PC-9 (cell line): Measurements from ENCODE around the gene BCAS3. TPM values are rescaled to one million over a fixed set of nuclear protein-coding genes. Genes with fewer than 3 reads are reported as not detected.

Experiments used
- BruUV-seq: library from RNA; stranded (reverse); fragments of 400-500 nt; replicated peaks from 2 replicates; lab custom pipeline; 2021; lab: Mats Ljungman, UMichigan
- CTCF ChIA-PET: fragments of 300-600 bp; sonication (Branson Sonifier 250); formaldehyde crosslinking; loops from one replicate; lab custom pipeline; 2022; ENCODE audit warnings: antibody characterized with exemption; lab: Charles Lee
- POLR2A ChIA-PET: fragments of 300-600 bp; sonication (Branson Sonifier 250); formaldehyde crosslinking; loops from one replicate; lab custom pipeline; 2022; ENCODE audit warnings: antibody characterized with exemption; ENCODE audit not compliant: unreplicated experiment; lab: Charles Lee
- DNase-seq, 2 experiments: peaks; one replicate each; pipeline versions ENCODE4 v3.0.0 to v3.0.0-alpha.2; 2015 to 2022; ENCODE audit warnings: mixed read lengths in 1 of 2
- H2AFZ ChIP-seq: fragments of 200-600 bp; sonication (generic); 2 replicates; pipeline ENCODE4 v1.8.1; 2017; ENCODE audit warnings: antibody characterized with exemption
- H3F3A ChIP-seq: fragments of 200-600 bp; sonication (generic); 2 replicates; pipeline ENCODE4 v1.8.1; 2017; ENCODE audit warnings: antibody characterized with exemption, mild to moderate bottlenecking, low read depth; ENCODE audit not compliant: insufficient read depth
- H3K27ac ChIP-seq: fragments of 200-600 bp; sonication (generic); 2 replicates; pipeline ENCODE4 v1.6.1; 2016; ENCODE audit warnings: mixed run types
- H3K27me3 ChIP-seq: fragments of 200-600 bp; sonication (generic); 2 replicates; pipeline ENCODE4 v1.6.1; 2016; ENCODE audit warnings: low read depth, mixed run types; ENCODE audit not compliant: insufficient read depth
- H3K36me3 ChIP-seq: fragments of 200-600 bp; sonication (generic); 2 replicates; pipeline ENCODE4 v1.6.1; 2016; ENCODE audit warnings: low read depth, mixed run types
- H3K4me1 ChIP-seq: fragments of 200-600 bp; sonication (generic); replicated peaks from 2 replicates; pipeline ENCODE4 v1.6.1; 2016; ENCODE audit warnings: mixed run types; ENCODE audit not compliant: insufficient read depth
- H3K4me2 ChIP-seq: fragments of 200-600 bp; sonication (generic); 2 replicates; pipeline ENCODE4 v1.6.1; 2017; ENCODE audit warnings: mixed run types
- H3K4me3 ChIP-seq: fragments of 200-600 bp; sonication (generic); 2 replicates; pipeline ENCODE4 v1.6.1; 2016; ENCODE audit warnings: mixed run types
- H3K79me2 ChIP-seq: fragments of 200-600 bp; sonication (generic); 2 replicates; pipeline ENCODE4 v1.6.1; 2017; ENCODE audit warnings: low read depth, mixed run types
- H3K9me2 ChIP-seq: fragments of 200-600 bp; sonication (generic); 2 replicates; pipeline ENCODE4 v1.8.1; 2017; ENCODE audit warnings: mild to moderate bottlenecking; ENCODE audit not compliant: insufficient read depth
- H3K9me3 ChIP-seq: fragments of 200-600 bp; sonication (generic); 2 replicates; pipeline ENCODE4 v1.8.1; 2016; ENCODE audit warnings: low read depth; ENCODE audit not compliant: insufficient read depth
- H4K20me1 ChIP-seq: fragments of 200-600 bp; sonication (generic); 2 replicates; pipeline ENCODE4 v1.8.1; 2017; ENCODE audit not compliant: insufficient read depth
- CTCF ChIP-seq: fragments of 200-600 bp; sonication (generic); conservative IDR thresholded peaks from 2 replicates; pipeline ENCODE4 v1.6.1; 2017; ENCODE audit warnings: mixed run types, antibody characterized with exemption, mild to moderate bottlenecking, moderate library complexity
- EZH2 ChIP-seq: fragments of 200-600 bp; sonication (generic); IDR thresholded peaks from 2 replicates; pipeline ENCODE4 v1.8.0; 2017; ENCODE audit warnings: antibody characterized with exemption, low read depth
- intact Hi-C: fragments of 100-400 bp; cut with micrococcal nuclease; formaldehyde crosslinking; loops from one replicate; pipeline ENCODE4 v1.10.0; 2022; ENCODE audit not compliant: unreplicated experiment
- total RNA-seq: library from RNA; stranded (reverse); gene quantifications from 2 replicates; pipeline ENCODE4 v1.2.3, GENCODE V29; 2021

Gene BCAS3
- total RNA-seq, 1 experiment from 2014 or later, result 26.0 TPM

GRCh38 chr17:61412143-61412859 is 734.6 kb downstream of the BCAS3 start:
- intact Hi-C loops, result loop anchor here (1.0 to 5.0 kb wide), 4 partner anchors 163 to 425 kb away; no protein-coding TSS in a partner anchor
- POLR2A ChIA-PET, result interaction anchor here (0.6 to 0.7 kb wide), 5 partner anchors 156 to 654 kb away, joined by 3 to 8 read pairs (median 4); no protein-coding TSS in a partner anchor
- Histone ChIP-seq H3K9me3 (no peaks in the 10 kb centered on the region), H3K36me3 (no peaks in the 10 kb centered on the region), H3F3A (no peaks in the 10 kb centered on the region), H3K27me3 (no peaks in the 10 kb centered on the region), H3K4me3 (peak overlapping the region; percentile 92), H2AFZ (peak overlapping the region; percentile 99), H3K9me2 (no peaks in the 10 kb centered on the region), H3K27ac (peak overlapping the region; percentile 27), H4K20me1 (no peaks in the 10 kb centered on the region), H3K4me2 (peak overlapping the region; percentile 93), H3K79me2 (no peaks in the 10 kb centered on the region), H3K4me1 (0 out of 2 replicates have a peak, but pooled peaks cover 6% of the 10 kb centered on the region)
- TF ChIP-seq EZH2 (no peak), CTCF (peak; percentile 99)
- BruUV-seq, result no TSS peak
- CTCF ChIA-PET, result interaction anchor here (0.6 to 1.9 kb wide), 12 partner anchors 155 to 817 kb away, joined by 3 to 7 read pairs (median 3); partner anchors contain the start of gene BCAS3
- DNase-seq, result peak; percentile 63 to 89

- TF ChIP-seq EZH2 (no peak), CTCF (no peak)
- no peaks in the 10 kb centered on the region for H4K20me1 ChIP-seq
- H3K4me1 ChIP-seq, result 0 out of 2 replicates have a peak, but pooled peaks cover 6% of the 10 kb centered on the region
- H3K27me3 ChIP-seq, result no peaks in the 10 kb centered on the region
- no peaks in the 10 kb centered on the region for H3K36me3 ChIP-seq
- no TSS peak for BruUV-seq
- no peaks in the 10 kb centered on the region for H3K9me2 ChIP-seq
- peak overlapping the region; percentile 93 for H3K4me2 ChIP-seq
- H3K79me2 ChIP-seq, result no peaks in the 10 kb centered on the region
- no peak overlapping the region for H3K27ac ChIP-seq
- no peaks in the 10 kb centered on the region for H3F3A ChIP-seq
- CTCF ChIA-PET, result interaction anchor here (0.5 to 1.9 kb wide), 7 partner anchors 65 to 736 kb away, joined by 3 to 6 read pairs (median 3); partner anchors contain the start of gene BCAS3
- intact Hi-C loops, result loop anchor here (1.0 to 5.0 kb wide), 4 partner anchors 162 to 424 kb away; no protein-coding TSS in a partner anchor
- H3K4me3 ChIP-seq, result peak overlapping the region; percentile 92
- DNase-seq, result no peak
- H2AFZ ChIP-seq, result peak overlapping the region; percentile 99
- H3K9me3 ChIP-seq, result no peaks in the 10 kb centered on the region
- POLR2A ChIA-PET, result no interaction called here
Measured at GRCh38 chr17:61412860-61413660, 735.4 kb downstream of the BCAS3 start.

- H2AFZ ChIP-seq, result no peak overlapping the region
- H3K27ac ChIP-seq, result no peak overlapping the region
- H3K4me1 ChIP-seq, result 0 out of 2 replicates have a peak, but pooled peaks cover 6% of the 10 kb centered on the region
- H3K4me2 ChIP-seq, result no peak overlapping the region
- BruUV-seq, result TSS peak; percentile 20
- no peak for DNase-seq
- ChIA-PET POLR2A (no interaction called here), CTCF (interaction anchor here (0.5 to 1.2 kb wide), 3 partner anchors 64 to 415 kb away, joined by 3 to 4 read pairs (median 3); no protein-coding TSS in a partner anchor)
- no peak overlapping the region for H3K4me3 ChIP-seq
- H3K9me3 ChIP-seq, result no peaks in the 10 kb centered on the region
- intact Hi-C loops, result loop anchor here (5.0 kb wide), 2 partner anchors 224 to 411 kb away; no protein-coding TSS in a partner anchor
- TF ChIP-seq CTCF (no peak), EZH2 (no peak)
- H3K9me2 ChIP-seq, result no peaks in the 10 kb centered on the region
- no peaks in the 10 kb centered on the region for H4K20me1 ChIP-seq
- 0 out of 2 replicates have a peak, but pooled peaks cover 5% of the 10 kb centered on the region for H3F3A ChIP-seq
- H3K79me2 ChIP-seq, result no peaks in the 10 kb centered on the region
- H3K36me3 ChIP-seq, result no peaks in the 10 kb centered on the region
- H3K27me3 ChIP-seq, result no peaks in the 10 kb centered on the region
Measured at GRCh38 chr17:61413661-61414126, 736.0 kb downstream of the BCAS3 start.
